DMS153 treated with DMSO at 0.1 percent for 48 hours (cell line): ENCODE results near the gene TPMT.
"Not testable (repeated sequence)": the region's sequence is repeated elsewhere in the genome, so short reads cannot be mapped to it uniquely, and the experiment has no call there.

ENCODE experiments used
- DNase-seq: peaks from one replicate; lab custom pipeline; 2025; ENCODE audit not compliant: unreplicated experiment; lab: John Stamatoyannopoulos, UW

TPMT gene

GRCh38 chr6:18154507-18155149 lies at the start of gene TPMT:
TPMT (minus strand) TSS chr6:18155077; CDS start chr6:18149127, 5,950 bp downstream.
- no peak for DNase-seq

GRCh38 chr6:18203786-18204185 lies 48.9 kb upstream of the TPMT start:
- no peak for DNase-seq

- DNase-seq, result no peak
These were observed 37.1 kb upstream of the TPMT start for GRCh38 chr6:18192026-18192425.

- no peak for DNase-seq
These were observed 34.3 kb upstream of the TPMT start for GRCh38 chr6:18189196-18189595.

- no peak for DNase-seq
These were observed 32.8 kb upstream of the TPMT start for GRCh38 chr6:18187701-18188100.

GRCh38 chr6:18186540-18187250 lies 31.8 kb upstream of the TPMT start:
- no peak for DNase-seq

- no peak for DNase-seq
These were observed 31.2 kb upstream of the TPMT start for GRCh38 chr6:18186033-18186432.

- no peak for DNase-seq
These were observed 30.7 kb upstream of the TPMT start for GRCh38 chr6:18185624-18186023.

GRCh38 chr6:18183766-18184165 lies 28.9 kb upstream of the TPMT start:
- no peak for DNase-seq

GRCh38 chr6:18182568-18182967 lies 27.7 kb upstream of the TPMT start:
- DNase-seq, result no peak

GRCh38 chr6:18179770-18180356 lies 25.0 kb upstream of the TPMT start:
- DNase-seq, result no peak

- DNase-seq, result no peak
These were observed 24.2 kb upstream of the TPMT start for GRCh38 chr6:18178960-18179615.

GRCh38 chr6:18177286-18177965 lies 22.5 kb upstream of the TPMT start:
- DNase-seq, result no peak

- not testable (repeated sequence) for DNase-seq
These were observed 21.3 kb upstream of the TPMT start for GRCh38 chr6:18176198-18176597.

- DNase-seq, result no peak
These were observed 17.0 kb upstream of the TPMT start for GRCh38 chr6:18171871-18172270.

- no peak for DNase-seq
These were observed 13.4 kb upstream of the TPMT start for GRCh38 chr6:18168264-18168663.

GRCh38 chr6:18166312-18167036 lies 11.6 kb upstream of the TPMT start:
- no peak for DNase-seq

- no peak for DNase-seq
These were observed 10.9 kb upstream of the TPMT start for GRCh38 chr6:18165751-18166150.

- DNase-seq, result no peak
These were observed 7.5 kb upstream of the TPMT start for GRCh38 chr6:18162401-18162800.

- no peak for DNase-seq
These were observed 6.6 kb upstream of the TPMT start for GRCh38 chr6:18161431-18161830.

GRCh38 chr6:18160911-18161310 lies 6.0 kb upstream of the TPMT start:
- DNase-seq, result no peak
